RPMI7951 (cell line): Measurements from ENCODE around the gene OR10H4. TPM values are rescaled to one million over a fixed set of nuclear protein-coding genes. Genes with fewer than 3 reads are reported as not detected.
A peak's percentile ranks its signal among the peaks of the same experiment; 100 is the strongest.
"Not testable (repeated sequence)": the region's sequence is repeated elsewhere in the genome, so short reads cannot be mapped to it uniquely, and the experiment has no call there.

ENCODE experiments used
- DNase-seq: peaks from one replicate; pipeline ENCODE4 v3.0.0-alpha.2; 2012; ENCODE audit warnings: low read depth
- total RNA-seq: library from RNA; depleted of rRNA; stranded (reverse); fragments of >200 nt; shearing (Covaris generic); gene quantifications from 2 replicates; pipeline ENCODE4 v1.2.3, GENCODE V29; 2014; rRNA removed

The OR10H4 gene
- total RNA-seq, 1 experiment from 2014 or later: not detected

DNA sequence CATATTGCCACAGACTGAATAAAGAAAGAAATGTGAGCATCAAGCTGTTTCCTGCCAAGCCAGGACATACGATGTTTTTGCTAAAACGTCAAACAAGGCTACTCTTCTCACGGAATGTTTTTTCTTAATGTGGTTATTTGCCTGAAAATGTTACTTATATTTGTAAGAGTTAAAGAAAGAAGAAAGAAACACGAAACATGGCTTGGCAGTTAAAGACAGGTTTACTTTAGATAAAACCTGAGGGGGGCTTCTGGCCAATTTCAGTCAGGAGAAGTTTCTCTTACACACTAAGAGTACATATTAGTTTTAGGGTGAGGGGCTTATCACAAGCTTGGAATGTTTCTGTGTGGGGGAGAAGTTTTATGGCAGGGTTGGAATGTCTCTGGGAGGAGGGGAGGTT, 4.4 kb upstream of the OR10H4 start:
- no peak for DNase-seq

DNA sequence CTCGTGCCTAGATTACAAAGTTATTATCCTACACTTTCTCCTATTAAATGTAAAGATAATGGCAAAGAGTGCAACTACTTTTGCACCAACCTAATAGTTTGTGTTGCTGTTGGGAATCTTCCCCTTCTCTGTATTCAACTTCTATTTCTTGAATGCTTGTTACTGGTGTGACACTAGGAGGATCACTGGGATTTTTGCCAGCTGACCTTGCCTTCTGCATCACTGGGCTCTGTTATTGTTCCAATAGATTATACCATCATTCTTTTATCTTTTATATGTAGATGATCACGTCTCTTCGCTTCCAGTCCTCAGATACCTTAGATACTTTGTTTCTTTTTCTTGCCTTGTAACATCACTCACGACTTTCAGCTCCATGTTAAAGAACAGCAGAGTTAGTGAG, 3.5 kb upstream of the OR10H4 start:
- no peak for DNase-seq

DNA sequence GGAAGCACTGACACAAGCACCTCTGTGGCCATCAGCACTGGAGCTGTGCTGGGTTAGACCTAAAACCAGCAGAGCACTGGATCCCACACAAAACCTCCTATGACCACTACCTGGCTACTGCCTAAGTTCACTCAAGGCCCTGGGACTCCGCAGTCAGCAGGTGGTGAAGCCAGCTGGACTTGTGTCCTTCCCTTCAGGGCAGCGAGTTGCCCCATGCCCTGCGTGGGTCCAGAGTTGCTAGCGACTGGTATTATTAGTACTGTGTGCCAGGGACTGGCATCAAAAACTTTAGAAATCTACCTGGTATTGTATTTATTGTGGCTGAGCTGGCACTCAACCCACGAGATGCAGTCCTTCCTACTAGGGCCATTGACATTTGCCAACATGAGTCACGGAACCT, 6.0 kb downstream of the OR10H4 start:
- no peak for DNase-seq

DNA sequence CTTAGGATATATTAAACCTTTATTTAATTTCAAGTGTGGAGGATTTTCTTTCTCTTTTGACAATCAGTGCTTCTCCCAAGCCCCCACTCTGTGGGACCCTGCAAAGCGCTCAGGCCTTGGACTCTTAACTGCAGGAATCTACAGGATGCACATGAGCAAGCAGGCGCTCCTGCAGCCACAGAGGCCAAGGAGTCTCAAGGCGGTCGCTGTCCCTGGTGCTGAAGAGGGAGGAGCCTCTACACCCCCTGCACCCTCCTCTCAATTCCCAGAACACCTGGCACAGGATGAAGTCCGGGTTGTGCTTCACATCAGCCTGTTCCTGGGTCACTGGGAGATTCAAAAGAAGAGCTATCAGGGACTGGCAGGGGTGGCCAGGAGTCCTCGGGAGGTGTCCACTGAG, 13.5 kb downstream of the OR10H4 start:
- DNase-seq: no peak

DNA sequence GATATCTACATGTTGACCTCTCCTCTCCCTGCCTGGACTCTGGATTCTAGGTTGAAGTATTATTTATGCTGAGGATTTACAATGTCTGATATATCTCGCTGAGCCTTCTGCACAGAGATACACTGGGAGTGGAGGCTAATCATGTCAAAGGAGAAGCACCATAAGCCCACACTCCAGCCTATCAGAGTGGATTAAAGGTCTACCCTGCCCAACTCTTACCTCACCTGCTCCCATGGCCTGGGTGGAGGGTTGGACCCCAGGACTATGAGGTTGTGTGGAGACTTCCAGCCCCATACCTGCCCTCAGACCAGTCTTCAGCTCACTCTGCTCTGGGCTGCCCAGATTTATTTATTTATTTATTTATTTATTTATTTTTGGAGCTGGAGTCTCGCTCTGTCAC, 15.4 kb downstream of the OR10H4 start:
- no peak for DNase-seq

DNA sequence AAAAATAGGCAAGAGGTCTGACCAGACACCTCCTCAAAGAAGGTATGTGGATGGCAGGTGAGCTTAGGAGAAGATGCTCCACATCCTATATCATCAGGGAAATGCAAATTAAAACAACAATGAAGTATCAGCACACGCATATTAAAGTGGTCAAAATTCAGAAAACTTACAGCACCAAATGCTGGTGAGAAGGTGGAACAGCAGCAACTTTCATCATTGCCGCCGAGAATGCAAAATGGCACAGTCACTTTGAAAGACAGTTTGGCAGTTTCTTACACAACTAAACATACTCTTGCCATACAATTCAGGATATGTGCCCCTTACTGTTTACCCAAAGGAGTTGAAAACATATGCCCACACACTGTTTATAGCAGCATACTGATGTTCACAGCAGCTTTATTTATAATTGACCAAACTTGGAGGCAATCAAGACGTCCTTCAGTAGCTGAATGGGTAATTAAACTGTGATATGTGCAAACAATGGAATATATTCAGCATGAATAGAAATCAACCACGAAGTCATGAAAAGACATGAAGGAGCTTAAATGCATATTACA, 22.5 kb downstream of the OR10H4 start:
- DNase-seq: no peak

DNA sequence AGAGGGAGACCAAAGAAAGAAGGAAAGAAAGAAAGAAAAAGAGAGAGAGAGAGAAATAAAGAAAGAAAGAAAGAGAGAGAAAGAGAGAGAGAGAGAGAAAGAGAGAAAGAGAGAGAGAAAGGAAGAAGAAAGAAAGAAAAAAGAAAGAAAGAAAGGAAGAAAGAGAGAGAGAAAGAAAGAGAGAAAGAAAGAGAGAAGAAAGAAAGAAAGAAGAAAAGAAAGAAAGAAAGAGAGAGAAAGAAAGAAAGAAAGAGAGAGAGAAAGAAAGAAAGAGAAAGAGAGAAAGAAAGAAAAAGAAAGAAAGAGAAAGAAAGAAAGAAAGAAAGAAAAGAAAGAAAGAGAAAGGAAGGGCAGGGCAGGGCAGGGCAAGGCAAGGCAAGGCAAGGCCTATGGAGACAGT, 23.2 kb downstream of the OR10H4 start:
- DNase-seq: not testable (repeated sequence)

DNA sequence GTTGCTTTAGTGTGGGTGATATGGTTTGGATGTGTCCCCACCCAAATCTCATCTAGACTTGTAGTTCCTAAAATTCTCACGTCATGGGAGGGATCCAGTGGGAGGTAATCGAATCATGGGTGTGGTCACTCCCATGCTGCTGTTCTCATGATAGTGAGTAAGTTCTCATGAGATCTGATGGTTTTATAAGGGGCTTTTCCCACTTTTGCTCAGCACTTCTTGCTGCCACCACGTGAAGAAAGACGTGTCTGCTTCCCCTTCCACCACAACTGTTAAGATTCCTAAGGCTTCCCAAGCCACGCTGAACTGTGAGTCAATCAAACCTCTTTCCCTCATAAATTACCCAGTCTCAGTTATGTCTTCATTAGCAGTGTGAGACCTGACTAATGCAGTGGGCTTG, 26.0 kb downstream of the OR10H4 start:
- no peak for DNase-seq

DNA sequence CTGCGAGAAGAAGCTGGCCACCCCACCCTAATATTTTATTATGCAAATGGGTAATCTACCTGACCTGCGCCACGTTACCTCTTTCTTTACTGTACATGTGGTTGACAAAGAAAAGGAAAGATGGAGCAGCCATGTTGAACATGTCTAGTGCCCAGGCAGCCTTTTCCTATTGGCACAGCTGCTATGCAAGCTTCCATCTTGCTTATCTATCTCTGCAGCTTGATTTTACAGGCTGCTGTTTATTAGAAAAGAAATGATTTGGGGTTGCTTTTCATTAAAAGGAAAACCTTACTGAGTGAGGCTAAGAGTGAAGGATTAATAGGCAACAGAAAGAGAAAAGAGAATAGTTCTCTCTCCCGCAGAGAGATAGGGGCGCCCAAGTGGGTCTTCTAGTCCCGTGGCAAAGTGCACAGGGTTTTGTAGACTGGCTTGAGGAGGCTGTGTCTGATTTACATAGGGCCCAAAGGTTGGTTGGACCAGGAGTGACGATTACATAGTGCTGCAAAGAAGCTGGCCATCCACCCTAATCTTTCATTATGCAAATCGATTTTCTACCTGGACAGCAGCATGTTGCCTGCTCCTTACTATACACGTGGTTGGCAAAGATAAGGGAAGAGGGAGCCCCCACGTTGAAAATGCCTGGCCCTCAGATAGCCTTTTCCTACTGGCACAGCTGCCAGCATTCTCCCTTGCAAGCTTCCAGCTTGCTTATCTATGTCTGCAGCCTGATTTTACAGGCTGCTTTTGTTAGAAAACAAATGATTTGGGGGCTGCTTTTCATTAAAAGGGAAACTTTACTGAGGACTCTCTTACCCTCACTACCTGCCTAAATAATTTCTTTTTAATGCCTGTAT, 28.3 kb downstream of the OR10H4 start:
- DNase-seq: no peak

DNA sequence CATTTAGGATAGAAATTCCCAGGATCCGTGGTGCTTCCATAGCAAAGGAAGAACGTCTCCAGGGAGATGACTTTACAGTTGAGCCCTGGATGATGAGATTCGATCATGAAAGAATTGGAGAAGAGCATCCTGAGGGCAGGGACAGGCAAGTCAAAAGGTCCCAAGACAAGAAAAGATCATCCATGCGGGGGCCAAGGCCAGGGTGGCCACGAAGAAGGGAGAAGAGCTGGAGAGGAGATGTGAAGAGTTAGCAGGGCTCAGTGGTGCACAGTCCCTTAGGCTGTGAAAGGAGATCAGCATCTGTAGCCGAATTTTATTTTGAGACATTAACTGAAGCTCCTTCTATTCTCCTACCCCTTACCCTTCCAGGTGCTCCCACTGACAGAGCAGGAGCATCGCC, 28.9 kb downstream of the OR10H4 start:
- no peak for DNase-seq

DNA sequence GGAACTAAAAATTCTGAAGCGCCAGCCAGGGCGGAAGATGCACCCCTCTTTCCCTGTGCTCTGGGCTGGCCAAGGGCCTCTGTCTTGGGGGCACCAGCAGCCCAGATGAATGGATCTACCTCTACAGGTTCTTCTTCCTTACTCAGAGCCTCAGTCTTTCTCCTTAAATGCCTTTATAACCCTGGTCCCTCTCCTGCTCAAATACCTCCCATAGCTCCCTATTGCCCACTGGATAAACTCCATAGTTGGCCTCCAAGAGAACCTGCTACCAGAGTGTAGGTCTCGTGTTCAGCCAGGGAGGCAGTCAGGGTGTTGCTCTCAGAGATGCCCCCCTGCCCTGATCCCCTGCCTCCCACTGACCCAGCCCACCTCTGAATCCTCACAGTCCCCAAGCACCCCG, 30.5 kb downstream of the OR10H4 start:
- DNase-seq: no peak

DNA sequence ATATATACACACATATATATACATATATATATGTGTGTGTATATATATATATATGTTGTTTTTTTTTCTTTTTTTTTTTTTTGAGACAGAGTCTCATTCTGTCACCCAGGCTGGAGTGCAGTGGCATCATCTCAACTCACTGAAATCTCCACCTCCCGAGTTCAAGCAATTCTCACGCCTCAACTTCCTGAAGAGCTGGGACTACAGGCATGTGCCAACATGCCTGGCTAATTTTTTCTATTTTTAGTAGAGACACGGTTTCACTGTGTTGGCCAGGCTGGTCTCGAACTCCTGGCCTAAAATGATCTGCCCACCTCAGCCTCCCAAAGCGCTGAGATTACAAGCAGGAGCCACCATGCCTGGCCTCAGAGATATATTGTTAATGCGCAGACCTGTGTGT, 37.0 kb downstream of the OR10H4 start:
- not testable (repeated sequence) for DNase-seq

DNA sequence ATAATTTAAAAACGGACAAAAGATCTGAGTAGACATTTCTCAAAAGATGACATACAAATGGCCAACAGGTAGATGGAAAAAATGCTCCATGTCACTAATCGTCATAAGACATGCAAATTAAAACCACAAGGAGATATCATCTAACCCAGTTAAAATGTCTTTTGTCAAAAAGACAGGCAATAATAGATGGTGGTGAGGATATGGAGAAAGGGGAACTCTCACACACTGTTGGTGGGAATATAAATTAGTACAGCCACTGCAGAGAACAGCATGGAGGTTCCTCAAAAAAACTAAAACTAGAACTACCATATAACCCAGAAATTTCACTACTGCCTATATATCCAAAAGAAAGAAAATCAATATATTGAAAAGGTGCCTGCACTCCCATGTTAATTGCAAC, 37.9 kb downstream of the OR10H4 start:
- DNase-seq: no peak

DNA sequence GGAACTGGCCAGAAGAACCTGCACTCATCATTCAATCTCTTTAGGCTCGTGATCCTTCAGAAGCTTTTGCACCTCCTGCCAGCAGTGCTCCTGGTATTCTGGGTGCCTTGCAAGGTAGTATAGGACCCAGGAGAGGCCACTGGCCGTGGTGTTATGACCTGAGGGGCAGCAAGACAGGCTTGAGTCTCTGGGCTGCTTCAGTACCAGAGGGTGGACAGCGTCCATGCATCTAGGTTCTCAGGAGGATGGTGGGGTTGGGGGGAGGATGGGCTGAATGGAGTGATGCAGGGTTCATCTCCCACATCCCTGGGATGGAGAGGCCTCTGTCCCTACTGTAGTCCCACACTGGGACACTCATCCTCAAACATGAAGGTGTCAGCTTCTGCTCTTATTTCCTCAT, 41.1 kb downstream of the OR10H4 start:
- no peak for DNase-seq

DNA sequence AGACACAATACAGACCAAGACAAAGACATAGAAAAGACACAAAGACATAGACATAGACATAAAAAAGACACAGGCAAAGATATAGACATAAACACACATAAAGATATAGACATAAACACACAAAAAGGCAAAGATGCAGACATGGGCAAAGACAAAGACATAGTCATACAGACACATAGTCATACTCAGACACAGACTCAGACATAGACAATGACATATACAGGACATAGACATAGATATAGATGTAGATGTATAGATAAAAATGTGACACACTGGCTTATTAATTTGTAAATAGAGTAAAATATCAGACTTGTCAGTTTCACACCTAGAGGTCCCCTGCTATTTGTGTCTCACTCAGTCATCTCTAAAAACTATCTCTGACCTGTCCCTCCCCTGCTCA, 42.8 kb downstream of the OR10H4 start:
- no peak for DNase-seq

DNA sequence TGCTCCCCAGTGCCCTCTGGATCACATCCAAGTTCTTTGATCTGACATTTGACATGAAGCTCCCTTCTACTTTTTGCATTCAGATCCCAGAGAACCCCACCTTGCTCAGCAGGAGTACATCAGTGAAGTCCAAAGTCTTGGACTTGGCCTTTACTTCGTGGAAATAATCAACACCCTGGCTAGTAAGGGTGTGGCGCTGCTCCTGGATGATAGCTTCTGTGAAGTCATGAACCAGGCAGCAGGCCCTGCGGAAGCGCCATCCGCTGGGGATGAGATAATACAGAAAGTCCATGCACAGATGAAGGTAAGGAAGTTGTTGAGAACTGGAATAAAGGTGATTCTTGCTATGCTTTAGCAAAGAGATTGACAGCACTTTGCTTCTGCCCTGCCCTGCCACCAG, 43.2 kb downstream of the OR10H4 start:
- no peak for DNase-seq

DNA sequence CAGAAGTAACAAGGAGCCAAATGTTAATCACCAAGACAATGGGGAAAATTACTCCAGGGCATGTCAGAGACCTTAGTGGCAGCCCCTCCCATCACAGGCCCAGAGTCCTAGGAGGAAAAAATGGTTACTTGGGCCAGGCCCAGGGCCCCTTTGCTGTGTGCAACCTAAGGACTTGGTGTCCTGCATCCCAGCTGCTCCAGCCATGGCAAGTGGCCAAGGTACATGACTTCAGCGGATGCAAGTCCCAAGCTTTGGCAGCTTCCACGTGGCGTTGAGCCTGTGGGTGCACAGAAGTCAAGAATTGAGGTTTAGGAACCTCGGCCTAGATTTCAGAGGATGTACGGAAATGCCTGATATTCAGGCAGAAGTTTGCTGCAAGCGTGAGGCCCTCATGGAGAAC, 46.7 kb downstream of the OR10H4 start:
- peak; percentile 14 for DNase-seq

DNA sequence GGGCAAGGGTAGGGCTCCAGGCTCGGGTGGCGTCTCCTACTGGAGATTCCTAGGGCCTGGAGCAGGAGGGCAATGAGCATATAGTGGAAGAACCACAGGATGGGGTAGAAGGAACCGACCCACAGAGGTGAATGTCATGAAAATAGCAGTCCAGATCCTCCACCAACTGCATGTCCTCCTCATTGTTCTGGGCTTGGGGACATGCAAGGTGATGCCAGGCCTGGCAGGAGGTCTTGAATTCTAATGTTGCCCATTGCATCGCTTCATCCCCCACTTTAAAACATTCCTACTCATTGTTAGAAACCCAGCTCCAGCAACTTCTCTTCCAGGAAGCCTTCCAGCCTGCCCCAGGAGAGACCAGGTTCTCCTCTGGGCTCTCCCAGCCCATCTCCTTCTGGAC, 49.4 kb downstream of the OR10H4 start:
- no peak for DNase-seq

Other genes starting within 250 kb of the OR10H4 start
- gene OR10H2, start 221.0 kb upstream of the OR10H4 start, total RNA-seq: not detected in 2 replicates
- gene OR10H3, start 211.0 kb upstream of the OR10H4 start, total RNA-seq: not detected in 2 replicates
- gene OR10H5, start 161.3 kb upstream of the OR10H4 start, total RNA-seq: not detected in 2 replicates
- gene OR10H1, start 133.3 kb upstream of the OR10H4 start, total RNA-seq: not detected in 2 replicates
- gene CYP4F2, start 50.9 kb upstream of the OR10H4 start, total RNA-seq: not detected in 2 replicates
- not detected in 2 replicates for gene CYP4F11, start 14.5 kb upstream of the OR10H4 start, total RNA-seq
- gene TPM4, start 127.5 kb downstream of the OR10H4 start, total RNA-seq: 1,028 and 1,045 TPM in 2 replicates
- 83.8 and 111 TPM in 2 replicates for gene RAB8A, start 162.9 kb downstream of the OR10H4 start, total RNA-seq
- gene HSH2D, start 194.7 kb downstream of the OR10H4 start, total RNA-seq: not detected in 2 replicates
- gene CIB3, start 224.5 kb downstream of the OR10H4 start, total RNA-seq: not detected in 2 replicates
- 119 and 140 TPM in 2 replicates for gene FAM32A, start 236.4 kb downstream of the OR10H4 start, total RNA-seq
- 134 and 138 TPM in 2 replicates for gene AP1M1, start 248.9 kb downstream of the OR10H4 start, total RNA-seq